ENCODE data around the gene HCN2. TPM values are rescaled to one million over a fixed set of nuclear protein-coding genes. Genes with fewer than 3 reads are reported as not detected.
A peak's percentile ranks its signal among the peaks of the same experiment; 100 is the strongest.

Gene HCN2
- total RNA-seq, 2 donors from 2014 or later: 0.15 to 0.75 TPM

GRCh38 chr19:634975-635652 is 45.4 kb downstream of the HCN2 start:
- H3K4me3 ChIP-seq (ENCODE audit: low read length): no peak overlapping the region
- peaks cover 2% of the 10 kb centered on the region for H3K4me1 ChIP-seq (ENCODE audit: control insufficient read depth, insufficient read depth, low read length)
- H3K27ac ChIP-seq (ENCODE audit: low read depth, low read length): no peak overlapping the region
- H3K9me3 Mint-ChIP-seq: no peaks in the 10 kb centered on the region
- no peak for TF ChIP-seq CTCF (conservative IDR thresholded peaks at IDR 0.05)
- no peak overlapping the region for H3K27ac Mint-ChIP-seq
- H3K36me3 Mint-ChIP-seq (ENCODE audit: low read depth): peaks cover 10% of the 10 kb centered on the region
- WGBS, 2 experiments (ENCODE audit: insufficient coverage in 1 of 2, insufficient read length in 1 of 2): 91 to 100% methylated on average over 4 to 16 of the region's 16 CpGs
- peaks cover 8% of the 10 kb centered on the region for H3K4me1 Mint-ChIP-seq
- DNase-seq: no peak
- H3K27me3 Mint-ChIP-seq (ENCODE audit: insufficient read depth): peaks cover 31% of the 10 kb centered on the region
- peaks cover 21% of the 10 kb centered on the region for H3K27me3 ChIP-seq (ENCODE audit: control insufficient read depth, insufficient read depth, low read length, poor library complexity, severe bottlenecking)
- no peaks in the 10 kb centered on the region for H3K9me3 ChIP-seq (ENCODE audit: control insufficient read depth, low read length)
- no peak overlapping the region for H3K4me3 Mint-ChIP-seq
- H3K36me3 ChIP-seq (ENCODE audit: control insufficient read depth, insufficient read depth, low read length): peaks cover 7% of the 10 kb centered on the region
- no peak overlapping the region for H3K9ac ChIP-seq (ENCODE audit: extremely low read depth, low read length, poor library complexity, severe bottlenecking)

- H3K4me3 ChIP-seq (ENCODE audit: low read length): no peak overlapping the region
Measured at GRCh38 chr19:638906-639252, 49.2 kb downstream of the HCN2 start.

GRCh38 chr19:639253-640160 is 49.8 kb downstream of the HCN2 start, which contains the start of gene FGF22:
Gene FGF22, plus strand, starts transcription at chr19:639879. Its CDS starts 47 bp downstream, at chr19:639926.
- Mint-ChIP-seq H3K36me3 (ENCODE audit: low read depth) (no peaks in the 10 kb centered on the region), H3K4me3 (peak within 1 kb of the TSS; percentile 54), H3K27ac (peak within 1 kb of the TSS; percentile 35), H3K4me1 (no peaks in the 10 kb centered on the region), H3K9me3 (no peaks in the 10 kb centered on the region), H3K27me3 (ENCODE audit: insufficient read depth) (peaks cover 33% of the 10 kb centered on the region)
- no peaks in the 10 kb centered on the region for H3K4me1 ChIP-seq (ENCODE audit: control insufficient read depth, insufficient read depth, low read length)
- no peaks in the 10 kb centered on the region for H3K36me3 ChIP-seq (ENCODE audit: control insufficient read depth, insufficient read depth, low read length)
- no peak within 1 kb of the TSS for H3K27ac ChIP-seq (ENCODE audit: low read depth, low read length)
- peak; percentile 98 for DNase-seq
- H3K4me3 ChIP-seq (ENCODE audit: low read length): peak within 1 kb of the TSS; percentile 77
- H3K9me3 ChIP-seq (ENCODE audit: control insufficient read depth, low read length): no peaks in the 10 kb centered on the region
- H3K27me3 ChIP-seq (ENCODE audit: control insufficient read depth, insufficient read depth, low read length, poor library complexity, severe bottlenecking): peaks cover 21% of the 10 kb centered on the region
- no peak for TF ChIP-seq CTCF (conservative IDR thresholded peaks at IDR 0.05)
- 9 to 21% methylated on average over 35 to 106 of the region's 109 CpGs for WGBS, 2 experiments (ENCODE audit: insufficient coverage in 1 of 2, insufficient read length in 1 of 2)
- H3K9ac ChIP-seq (ENCODE audit: extremely low read depth, low read length, poor library complexity, severe bottlenecking): no peak within 1 kb of the TSS

More at GRCh38 chr19:638906-639252, 49.2 kb downstream of the HCN2 start:
- no peak for TF ChIP-seq CTCF (conservative IDR thresholded peaks at IDR 0.05)
- no peak overlapping the region for H3K9ac ChIP-seq (ENCODE audit: extremely low read depth, low read length, poor library complexity, severe bottlenecking)
- peaks cover 2% of the 10 kb centered on the region for H3K4me1 ChIP-seq (ENCODE audit: control insufficient read depth, insufficient read depth, low read length)
- peaks cover 34% of the 10 kb centered on the region for H3K27me3 Mint-ChIP-seq (ENCODE audit: insufficient read depth)
- H3K9me3 ChIP-seq (ENCODE audit: control insufficient read depth, low read length): no peaks in the 10 kb centered on the region
- H3K4me1 Mint-ChIP-seq: peaks cover 4% of the 10 kb centered on the region
- H3K36me3 Mint-ChIP-seq (ENCODE audit: low read depth): no peaks in the 10 kb centered on the region
- no peaks in the 10 kb centered on the region for H3K9me3 Mint-ChIP-seq
- 64 to 70% methylated on average over 15 to 17 of the region's 17 CpGs for WGBS, 2 experiments (ENCODE audit: insufficient coverage in 1 of 2, insufficient read length in 1 of 2)
- peaks cover 21% of the 10 kb centered on the region for H3K27me3 ChIP-seq (ENCODE audit: control insufficient read depth, insufficient read depth, low read length, poor library complexity, severe bottlenecking)
- peak overlapping the region; percentile 54 for H3K4me3 Mint-ChIP-seq
- no peaks in the 10 kb centered on the region for H3K36me3 ChIP-seq (ENCODE audit: control insufficient read depth, insufficient read depth, low read length)
- DNase-seq: no peak
- H3K27ac ChIP-seq (ENCODE audit: low read depth, low read length): no peak overlapping the region
- H3K27ac Mint-ChIP-seq: no peak overlapping the region
